Osteoblast (primary cell): ENCODE measurements around the gene C2orf68. TPM values are rescaled to one million over a fixed set of nuclear protein-coding genes. Genes with fewer than 3 reads are reported as not detected.

ENCODE experiments used
- DNase-seq: peaks from one replicate; pipeline ENCODE4 v3.0.0; 2011; ENCODE audit warnings: low spot score, mixed read lengths; ENCODE audit not compliant: insufficient read length; ENCODE audit errors: missing footprints
- H2AFZ ChIP-seq: 2 replicates; pipeline ENCODE4 v1.6.0; 2011; ENCODE audit warnings: mild to moderate bottlenecking, low read length
- H3K27ac ChIP-seq: 2 replicates; pipeline ENCODE4 v1.5.1; 2011; ENCODE audit warnings: mild to moderate bottlenecking, low read depth, low read length, moderate library complexity
- H3K27me3 ChIP-seq: 2 replicates; pipeline ENCODE4 v1.6.0; 2012; ENCODE audit warnings: mild to moderate bottlenecking, control low read depth, inconsistent platforms, low read length, moderate library complexity; ENCODE audit not compliant: insufficient read depth
- H3K36me3 ChIP-seq: 2 replicates; pipeline ENCODE4 v1.5.1; 2011; ENCODE audit warnings: mild to moderate bottlenecking, low read length, control low read depth, moderate library complexity; ENCODE audit not compliant: insufficient read depth
- H3K4me1 ChIP-seq: 2 replicates; pipeline ENCODE4 v1.5.1; 2011; ENCODE audit warnings: mild to moderate bottlenecking, low read length, control low read depth, moderate library complexity; ENCODE audit not compliant: insufficient read depth
- H3K4me2 ChIP-seq: 2 replicates; pipeline ENCODE4 v1.6.0; 2011; ENCODE audit warnings: mild to moderate bottlenecking, low read length; ENCODE audit not compliant: insufficient read depth
- H3K4me3 ChIP-seq: fragments of 200-600 bp; sonication (generic); 3 replicates; pipeline ENCODE4 v1.5.1; 2012; ENCODE audit warnings: mild to moderate bottlenecking, low read length, inconsistent platforms; ENCODE audit not compliant: insufficient read depth
- H3K79me2 ChIP-seq: 2 replicates; pipeline ENCODE4 v1.6.0; 2012; ENCODE audit warnings: mild to moderate bottlenecking, low read length, control low read depth, inconsistent platforms; ENCODE audit not compliant: insufficient read depth
- H3K9me3 ChIP-seq: 2 replicates; pipeline ENCODE4 v1.5.1; 2011; ENCODE audit warnings: low read depth, low read length, control low read depth
- H4K20me1 ChIP-seq: 2 replicates; pipeline ENCODE4 v1.6.0; 2012; ENCODE audit warnings: mild to moderate bottlenecking, low read length, control low read depth; ENCODE audit not compliant: insufficient read depth
- CTCF ChIP-seq: IDR thresholded peaks from 2 replicates; pipeline ENCODE4 v1.5.1; 2011; ENCODE audit warnings: mild to moderate bottlenecking, low read depth, low read length, moderate library complexity; ENCODE audit errors: extremely low read depth
- total RNA-seq: library from RNA; depleted of rRNA; stranded (reverse); fragments of >200 nt; gene quantifications from 2 replicates; pipeline ENCODE4 v1.2.3, GENCODE V29; 2012

Gene C2orf68
- total RNA-seq, 1 donor, result 23.9 TPM

DNA sequence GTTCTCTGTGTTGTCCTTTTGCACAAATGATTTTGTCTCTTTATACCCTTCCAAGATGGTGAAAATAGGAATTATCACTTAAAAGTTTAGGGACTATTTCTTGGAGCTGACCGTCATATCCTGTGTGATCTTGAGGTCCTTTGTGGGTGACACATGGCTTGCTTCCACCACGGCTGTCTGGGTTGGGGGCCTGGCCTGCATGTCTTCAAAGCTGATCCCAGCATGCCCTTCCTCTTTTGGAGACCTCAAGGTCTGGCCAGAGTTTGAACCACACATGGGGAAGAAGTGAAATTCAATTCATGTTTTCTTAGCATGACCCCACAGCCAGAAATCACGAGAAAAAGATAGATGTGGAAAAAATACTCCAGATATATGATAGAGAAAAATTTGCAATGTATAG lies 42.1 kb upstream of the C2orf68 start:
- Histone ChIP-seq H3K36me3 (peaks cover 22% of the 10 kb centered on the region), H3K9me3 (no peaks in the 10 kb centered on the region), H3K4me1 (peaks cover 50% of the 10 kb centered on the region), H3K4me2 (no peak overlapping the region), H3K27me3 (no peaks in the 10 kb centered on the region), H2AFZ (no peak overlapping the region), H3K27ac (no peak overlapping the region), H3K4me3 (no peak overlapping the region), H3K79me2 (no peaks in the 10 kb centered on the region), H4K20me1 (no peaks in the 10 kb centered on the region)
- TF ChIP-seq CTCF, result no peak
- no peak for DNase-seq

- no peak for DNase-seq
- TF ChIP-seq CTCF, result no peak
- Histone ChIP-seq H3K79me2 (no peaks in the 10 kb centered on the region), H3K9me3 (no peaks in the 10 kb centered on the region), H3K4me3 (no peak overlapping the region), H3K4me2 (peak overlapping the region; percentile 56), H4K20me1 (no peaks in the 10 kb centered on the region), H3K36me3 (peaks cover 41% of the 10 kb centered on the region), H2AFZ (no peak overlapping the region), H3K27me3 (no peaks in the 10 kb centered on the region), H3K4me1 (peaks cover 58% of the 10 kb centered on the region), H3K27ac (peak overlapping the region; percentile 71)
These were observed 40.2 kb upstream of the C2orf68 start for GRCh38 chr2:85652056-85652455.

DNA sequence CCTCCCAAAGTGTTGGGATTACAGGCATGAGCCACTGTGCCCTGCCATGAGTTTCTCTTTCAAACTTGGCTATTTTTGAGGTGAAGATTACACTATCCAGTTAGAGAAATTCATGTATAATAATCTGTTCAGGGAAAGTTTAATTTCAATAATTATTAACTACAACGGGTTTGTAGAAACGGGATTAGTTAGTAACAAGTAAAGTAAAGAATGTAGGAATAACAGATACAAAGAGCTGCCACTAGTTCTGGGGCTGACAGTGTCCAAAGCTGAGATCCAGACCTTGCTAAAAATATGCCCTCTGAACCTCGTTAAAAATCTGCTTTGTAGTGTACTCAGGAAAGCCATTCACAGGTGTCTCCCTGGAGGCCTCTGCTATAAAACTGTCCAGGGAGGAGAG lies 39.2 kb upstream of the C2orf68 start:
- peaks cover 49% of the 10 kb centered on the region for H3K36me3 ChIP-seq
- no peak overlapping the region for H3K4me3 ChIP-seq
- H3K9me3 ChIP-seq, result no peaks in the 10 kb centered on the region
- no peaks in the 10 kb centered on the region for H3K27me3 ChIP-seq
- H3K4me2 ChIP-seq, result no peak overlapping the region
- no peaks in the 10 kb centered on the region for H3K79me2 ChIP-seq
- H2AFZ ChIP-seq, result no peak overlapping the region
- no peaks in the 10 kb centered on the region for H4K20me1 ChIP-seq
- H3K27ac ChIP-seq, result no peak overlapping the region
- TF ChIP-seq CTCF, result no peak
- H3K4me1 ChIP-seq, result peaks cover 49% of the 10 kb centered on the region
- no peak for DNase-seq

DNA sequence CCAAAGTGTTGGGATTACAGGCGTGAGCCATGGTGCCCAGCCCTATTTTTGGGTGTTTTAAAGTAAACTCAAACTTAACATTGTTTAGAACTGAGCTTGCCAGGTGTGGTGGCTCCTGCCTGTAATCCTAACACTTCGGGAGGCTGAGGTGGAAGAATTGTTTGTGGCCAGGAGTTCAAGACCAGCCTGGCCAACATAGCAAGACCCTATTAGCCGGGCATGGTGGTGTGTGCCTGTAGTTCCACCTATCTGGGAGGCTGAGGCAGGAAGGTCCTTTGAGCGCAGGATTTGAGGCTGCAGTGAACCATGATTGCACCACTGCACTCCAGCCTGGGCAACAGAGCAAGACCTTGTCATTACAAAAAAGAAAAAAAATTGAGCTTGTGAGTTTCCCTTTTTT lies 38.6 kb upstream of the C2orf68 start:
- H3K4me3 ChIP-seq, result no peak overlapping the region
- H3K27me3 ChIP-seq, result no peaks in the 10 kb centered on the region
- H3K79me2 ChIP-seq, result no peaks in the 10 kb centered on the region
- H3K4me1 ChIP-seq, result peaks cover 44% of the 10 kb centered on the region
- peaks cover 56% of the 10 kb centered on the region for H3K36me3 ChIP-seq
- no peak for TF ChIP-seq CTCF
- H3K27ac ChIP-seq, result peak overlapping the region; percentile 35
- H3K9me3 ChIP-seq, result no peaks in the 10 kb centered on the region
- H3K4me2 ChIP-seq, result no peak overlapping the region
- no peaks in the 10 kb centered on the region for H4K20me1 ChIP-seq
- DNase-seq, result no peak
- no peak overlapping the region for H2AFZ ChIP-seq
